Measurements from ENCODE around the gene TMEM9. TPM values are rescaled to one million over a fixed set of nuclear protein-coding genes. Genes with fewer than 3 reads are reported as not detected.

The TMEM9 gene
- total and polyA plus RNA-seq, 9 of the 15 experiments (the other 6 are each of a cell fraction or from before 2014, with no cell fraction given) = 30.4 to 107 (median 67.6) TPM

GRCh38 chr1:201170533-201171062, 16.3 kb upstream of the TMEM9 start (continued):
- TF ChIP-seq NRF1 (conservative IDR thresholded peaks at IDR 0.05 in 1 of 2, IDR thresholded peaks at IDR 0.05 in 1 of 2) = peak; percentile 66 to 70; a peak in 3 of 4 replicates
- TF ChIP-seq TEAD4 (IDR thresholded peaks at IDR 0.05; ENCODE audit: low read length) = peak; percentile 87
- no peak for TF ChIP-seq TEAD4 (CRISPR knock-in tag; IDR thresholded peaks at IDR 0.05; ENCODE audit: borderline replicate concordance)
- TF ChIP-seq NEUROD1 (IDR thresholded peaks at IDR 0.05; ENCODE audit: borderline replicate concordance, low read depth, low read length, partially characterized antibody) = peak; percentile 37
- peak; percentile 35; the same call in 1 of the 2 replicates for TF ChIP-seq NCOR1 (IDR thresholded peaks at IDR 0.05)
- no peak for TF ChIP-seq ARID4B (CRISPR knock-in tag; IDR thresholded peaks at IDR 0.05)
- peak; percentile 74; the same call in 1 of the 2 replicates for TF ChIP-seq ZNF766 (CRISPR knock-in tag; conservative IDR thresholded peaks at IDR 0.05)
- peak; percentile 79 for TF ChIP-seq DPF2 (IDR thresholded peaks at IDR 0.05)
- no peak for TF ChIP-seq CCAR2 (IDR thresholded peaks at IDR 0.05; ENCODE audit: low read depth, low read length)
- TF ChIP-seq ELF1 (tag; IDR thresholded peaks at IDR 0.05) = no peak
- peak; percentile 54; the same call in 1 of the 2 replicates for TF ChIP-seq LEF1 (IDR thresholded peaks at IDR 0.05)
- no peak for TF ChIP-seq ZNF232 (CRISPR knock-in tag; IDR thresholded peaks at IDR 0.05)
- 0 out of 2 replicates have a peak, but pooled peaks have one; percentile 51 for TF ChIP-seq ZNF609 (CRISPR knock-in tag; IDR thresholded peaks at IDR 0.05; ENCODE audit: borderline replicate concordance)
- TF ChIP-seq ZNF121 (CRISPR knock-in tag; conservative IDR thresholded peaks at IDR 0.05) = no peak
- TF ChIP-seq ZNF184 (CRISPR knock-in tag; IDR thresholded peaks at IDR 0.05) = no peak
- peak; percentile 60; the same call in 1 of the 2 replicates for TF ChIP-seq EHMT2 (IDR thresholded peaks at IDR 0.05)
- 0 out of 2 replicates have a peak, but pooled peaks have one; percentile 2 for TF ChIP-seq PML (IDR thresholded peaks at IDR 0.05; ENCODE audit: low read length)
- TF ChIP-seq LCOR (CRISPR knock-in tag; IDR thresholded peaks at IDR 0.05) = 0 out of 2 replicates have a peak, but pooled peaks have one; percentile 39
- TF ChIP-seq NR2F6 (CRISPR knock-in tag; IDR thresholded peaks at IDR 0.05) = 0 out of 2 replicates have a peak, but pooled peaks have one; percentile 28
- peak; percentile 98 for TF ChIP-seq ESRRA (IDR thresholded peaks at IDR 0.05; ENCODE audit: borderline replicate concordance, low read depth)
- peak in 1 of 2 experiments; percentile 90; a peak in 1 of 4 replicates for TF ChIP-seq HDAC1 (IDR thresholded peaks at IDR 0.05)

All from K562 (cell line).